Peyer's patch (tissue), 4 donors: ENCODE measurements around the gene FGF19.

Experiments
- POLR2A ChIP-seq, 2 donors: fragments of 450-650 bp; IDR thresholded peaks; one replicate each; pipeline ENCODE4 v1.5.1; 2017; ENCODE audit warnings: antibody characterized with exemption in 2 of 2, mild to moderate bottlenecking in 2 of 2, moderate library complexity in 2 of 2
- TF ChIP-seq, protein P1 (sequence below), 6 experiments: fragments of 450-650 bp in 4 of 6; fragments of 200-600 bp in 2 of 6; sonication (generic) in 1 of 6; IDR thresholded peaks; one replicate each; pipeline ENCODE4 v1.5.1; 2017 to 2019; ENCODE audit warnings: antibody characterized with exemption in 6 of 6, mild to moderate bottlenecking in 3 of 6, moderate library complexity in 1 of 6

- TF ChIP-seq, protein P1, sequence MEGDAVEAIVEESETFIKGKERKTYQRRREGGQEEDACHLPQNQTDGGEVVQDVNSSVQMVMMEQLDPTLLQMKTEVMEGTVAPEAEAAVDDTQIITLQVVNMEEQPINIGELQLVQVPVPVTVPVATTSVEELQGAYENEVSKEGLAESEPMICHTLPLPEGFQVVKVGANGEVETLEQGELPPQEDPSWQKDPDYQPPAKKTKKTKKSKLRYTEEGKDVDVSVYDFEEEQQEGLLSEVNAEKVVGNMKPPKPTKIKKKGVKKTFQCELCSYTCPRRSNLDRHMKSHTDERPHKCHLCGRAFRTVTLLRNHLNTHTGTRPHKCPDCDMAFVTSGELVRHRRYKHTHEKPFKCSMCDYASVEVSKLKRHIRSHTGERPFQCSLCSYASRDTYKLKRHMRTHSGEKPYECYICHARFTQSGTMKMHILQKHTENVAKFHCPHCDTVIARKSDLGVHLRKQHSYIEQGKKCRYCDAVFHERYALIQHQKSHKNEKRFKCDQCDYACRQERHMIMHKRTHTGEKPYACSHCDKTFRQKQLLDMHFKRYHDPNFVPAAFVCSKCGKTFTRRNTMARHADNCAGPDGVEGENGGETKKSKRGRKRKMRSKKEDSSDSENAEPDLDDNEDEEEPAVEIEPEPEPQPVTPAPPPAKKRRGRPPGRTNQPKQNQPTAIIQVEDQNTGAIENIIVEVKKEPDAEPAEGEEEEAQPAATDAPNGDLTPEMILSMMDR (IDR thresholded peaks at IDR 0.05): no peak
- no peak for TF ChIP-seq POLR2A (IDR thresholded peaks at IDR 0.05)
Observed at GRCh38 chr11:69702239-69702691, 1.6 kb downstream of the FGF19 start.
